Mucosa of stomach (tissue), 1 donor: ENCODE measurements around the gene DNMT1.

Source experiments
- H3K27me3 ChIP-seq: one replicate; pipeline ENCODE4 v1.7.0; 2013; ENCODE audit warnings: mild to moderate bottlenecking, low read length; ENCODE audit not compliant: control insufficient read depth, insufficient read depth
- H3K36me3 ChIP-seq: one replicate; pipeline ENCODE4 v1.7.0; 2013; ENCODE audit warnings: low read length; ENCODE audit not compliant: control insufficient read depth, insufficient read depth
- H3K4me1 ChIP-seq: one replicate; pipeline ENCODE4 v1.7.0; 2013; ENCODE audit warnings: mild to moderate bottlenecking, low read length; ENCODE audit not compliant: control insufficient read depth, insufficient read depth
- H3K4me3 ChIP-seq: one replicate; pipeline ENCODE4 v1.7.0; 2013; ENCODE audit warnings: low read length
- H3K9ac ChIP-seq: one replicate; pipeline ENCODE4 v1.7.0; 2013; ENCODE audit warnings: mild to moderate bottlenecking, low read length, moderate library complexity
- H3K9me3 ChIP-seq: one replicate; pipeline ENCODE4 v1.7.0; 2013; ENCODE audit warnings: mild to moderate bottlenecking, low read length, moderate library complexity; ENCODE audit not compliant: control insufficient read depth
- donor health status: Pancreatic carcinoma.

Gene DNMT1

GRCh38 chr19:10134040-10134439 lies 60.7 kb downstream of the DNMT1 start:
- Histone ChIP-seq H3K27me3 (no peaks in the 10 kb centered on the region), H3K9ac (no peak overlapping the region), H3K4me3 (no peak overlapping the region), H3K9me3 (no peaks in the 10 kb centered on the region), H3K36me3 (peaks cover 14% of the 10 kb centered on the region), H3K4me1 (no peaks in the 10 kb centered on the region)

GRCh38 chr19:10133596-10133995 lies 61.2 kb downstream of the DNMT1 start:
- Histone ChIP-seq H3K4me1 (no peaks in the 10 kb centered on the region), H3K9me3 (no peaks in the 10 kb centered on the region), H3K27me3 (no peaks in the 10 kb centered on the region), H3K9ac (no peak overlapping the region), H3K36me3 (peaks cover 14% of the 10 kb centered on the region), H3K4me3 (no peak overlapping the region)

GRCh38 chr19:10132905-10133304 lies 61.8 kb downstream of the DNMT1 start:
- Histone ChIP-seq H3K9ac (no peak overlapping the region), H3K36me3 (peaks cover 8% of the 10 kb centered on the region), H3K9me3 (no peaks in the 10 kb centered on the region), H3K4me3 (no peak overlapping the region), H3K4me1 (no peaks in the 10 kb centered on the region), H3K27me3 (no peaks in the 10 kb centered on the region)

GRCh38 chr19:10126213-10126639 lies 68.5 kb downstream of the DNMT1 start:
- H3K36me3 ChIP-seq, result no peaks in the 10 kb centered on the region
- no peak overlapping the region for H3K4me3 ChIP-seq
- no peaks in the 10 kb centered on the region for H3K4me1 ChIP-seq
- no peaks in the 10 kb centered on the region for H3K9me3 ChIP-seq
- no peaks in the 10 kb centered on the region for H3K27me3 ChIP-seq
- no peak overlapping the region for H3K9ac ChIP-seq

- Histone ChIP-seq H3K4me1 (no peaks in the 10 kb centered on the region), H3K9me3 (no peaks in the 10 kb centered on the region), H3K9ac (no peak overlapping the region), H3K4me3 (no peak overlapping the region), H3K27me3 (no peaks in the 10 kb centered on the region), H3K36me3 (no peaks in the 10 kb centered on the region)
Observed at GRCh38 chr19:10124429-10124828, 70.3 kb downstream of the DNMT1 start.

- peaks cover 9% of the 10 kb centered on the region for H3K4me1 ChIP-seq
Observed at GRCh38 chr19:10122045-10122444, 72.7 kb downstream of the DNMT1 start.

GRCh38 chr19:10120538-10121189 lies 74.1 kb downstream of the DNMT1 start:
- Histone ChIP-seq H3K9me3 (no peaks in the 10 kb centered on the region), H3K4me1 (peaks cover 9% of the 10 kb centered on the region), H3K9ac (no peak overlapping the region), H3K27me3 (no peaks in the 10 kb centered on the region), H3K36me3 (no peaks in the 10 kb centered on the region), H3K4me3 (no peak overlapping the region)

More at GRCh38 chr19:10122045-10122444, 72.7 kb downstream of the DNMT1 start:
- Histone ChIP-seq H3K27me3 (no peaks in the 10 kb centered on the region), H3K36me3 (no peaks in the 10 kb centered on the region), H3K9ac (no peak overlapping the region), H3K4me3 (no peak overlapping the region), H3K9me3 (no peaks in the 10 kb centered on the region)

- H3K27me3 ChIP-seq, result no peaks in the 10 kb centered on the region
- peak overlapping the region; percentile 87 for H3K4me3 ChIP-seq
- H3K9me3 ChIP-seq, result no peaks in the 10 kb centered on the region
- H3K36me3 ChIP-seq, result no peaks in the 10 kb centered on the region
- H3K9ac ChIP-seq, result peak overlapping the region; percentile 93
- peaks cover 9% of the 10 kb centered on the region for H3K4me1 ChIP-seq
Observed at GRCh38 chr19:10118960-10119359, 75.8 kb downstream of the DNMT1 start.

GRCh38 chr19:10116866-10117616 lies 77.7 kb downstream of the DNMT1 start:
- Histone ChIP-seq H3K9ac (no peak overlapping the region), H3K4me1 (peaks cover 19% of the 10 kb centered on the region), H3K4me3 (no peak overlapping the region), H3K36me3 (no peaks in the 10 kb centered on the region), H3K9me3 (no peaks in the 10 kb centered on the region), H3K27me3 (no peaks in the 10 kb centered on the region)

GRCh38 chr19:10116085-10116865 lies 78.5 kb downstream of the DNMT1 start:
- H3K27me3 ChIP-seq, result no peaks in the 10 kb centered on the region
- H3K36me3 ChIP-seq, result no peaks in the 10 kb centered on the region
- peaks cover 19% of the 10 kb centered on the region for H3K4me1 ChIP-seq
- no peak overlapping the region for H3K4me3 ChIP-seq
- no peaks in the 10 kb centered on the region for H3K9me3 ChIP-seq
- no peak overlapping the region for H3K9ac ChIP-seq

- Histone ChIP-seq H3K9me3 (no peaks in the 10 kb centered on the region), H3K36me3 (no peaks in the 10 kb centered on the region), H3K4me1 (peaks cover 19% of the 10 kb centered on the region), H3K27me3 (no peaks in the 10 kb centered on the region), H3K4me3 (no peak overlapping the region), H3K9ac (no peak overlapping the region)
Observed at GRCh38 chr19:10115392-10116084, 79.2 kb downstream of the DNMT1 start.
